ENCODE measurements around the gene TMEM120B. TPM values are rescaled to one million over a fixed set of nuclear protein-coding genes. Genes with fewer than 3 reads are reported as not detected.
A peak's percentile ranks its signal among the peaks of the same experiment; 100 is the strongest.

TMEM120B gene
- total RNA-seq, 1 donor from 2014 or later, result 3.9 TPM

- Histone ChIP-seq H3K27ac (peak overlapping the region; percentile 72), H3K4me1 (peaks cover 5% of the 10 kb centered on the region), H3K9me3 (no peaks in the 10 kb centered on the region), H3K27me3 (no peaks in the 10 kb centered on the region), H3K4me3 (no peak overlapping the region), H3K36me3 (no peaks in the 10 kb centered on the region)
- TF ChIP-seq CTCF (IDR thresholded peaks at IDR 0.05) (peak; percentile 69 to 78 (median 73)), POLR2AphosphoS5 (IDR thresholded peaks at IDR 0.05; ENCODE audit: insufficient read depth in 1 of 2, low read depth in 1 of 2) (no peak)
- intact Hi-C loops (cut with DNase I), result loop anchor here (5.0 kb wide), 1 partner anchor 74 kb away; no protein-coding TSS in a partner anchor
- no peak for DNase-seq (ENCODE audit: extremely low spot score in 2 of 2)
Observed at GRCh38 chr12:121776190-121777098, 63.9 kb downstream of the TMEM120B start.

GRCh38 chr12:121778567-121779421 lies 66.2 kb downstream of the TMEM120B start:
- H3K4me1 ChIP-seq, result peaks cover 21% of the 10 kb centered on the region
- intact Hi-C loops (cut with DNase I), result loop anchor here (5.0 kb wide), 1 partner anchor 76 kb away; no protein-coding TSS in a partner anchor
- no peak overlapping the region for H3K27ac ChIP-seq
- TF ChIP-seq POLR2A (IDR thresholded peaks at IDR 0.05) (no peak), POLR2AphosphoS5 (IDR thresholded peaks at IDR 0.05; ENCODE audit: insufficient read depth in 1 of 2, low read depth in 1 of 2) (no peak), CTCF (IDR thresholded peaks at IDR 0.05) (no peak)
- no peaks in the 10 kb centered on the region for H3K9me3 ChIP-seq
- H3K4me3 ChIP-seq, result no peak overlapping the region
- no peaks in the 10 kb centered on the region for H3K36me3 ChIP-seq
- H3K27me3 ChIP-seq, result no peaks in the 10 kb centered on the region
- no peak for DNase-seq (ENCODE audit: extremely low spot score in 2 of 2)

- intact Hi-C loops (cut with DNase I), result loop anchor here (5.0 kb wide), 1 partner anchor 77 kb away; no protein-coding TSS in a partner anchor
- H3K4me3 ChIP-seq, result no peak overlapping the region
- DNase-seq (ENCODE audit: extremely low spot score in 2 of 2), result no peak
- no peaks in the 10 kb centered on the region for H3K36me3 ChIP-seq
- H3K4me1 ChIP-seq, result peaks cover 26% of the 10 kb centered on the region
- TF ChIP-seq POLR2A (IDR thresholded peaks at IDR 0.05) (no peak), CTCF (IDR thresholded peaks at IDR 0.05) (no peak), POLR2AphosphoS5 (IDR thresholded peaks at IDR 0.05; ENCODE audit: insufficient read depth in 1 of 2, low read depth in 1 of 2) (no peak)
- no peaks in the 10 kb centered on the region for H3K9me3 ChIP-seq
- no peak overlapping the region for H3K27ac ChIP-seq
- no peaks in the 10 kb centered on the region for H3K27me3 ChIP-seq
Observed at GRCh38 chr12:121779422-121779895, 66.9 kb downstream of the TMEM120B start.

- Histone ChIP-seq H3K36me3 (no peaks in the 10 kb centered on the region), H3K27ac (no peak overlapping the region), H3K4me1 (peaks cover 33% of the 10 kb centered on the region), H3K4me3 (no peak overlapping the region), H3K9me3 (no peaks in the 10 kb centered on the region), H3K27me3 (no peaks in the 10 kb centered on the region)
- DNase-seq (ENCODE audit: extremely low spot score in 2 of 2), result no peak
- TF ChIP-seq POLR2AphosphoS5 (IDR thresholded peaks at IDR 0.05; ENCODE audit: insufficient read depth in 1 of 2, low read depth in 1 of 2), result no peak
- TF ChIP-seq POLR2A (IDR thresholded peaks at IDR 0.05), result no peak
- no peak for TF ChIP-seq CTCF (IDR thresholded peaks at IDR 0.05)
- intact Hi-C loops (cut with DNase I), result no loop called here
Observed at GRCh38 chr12:121780429-121780828, 67.9 kb downstream of the TMEM120B start.
